Esophagus muscularis mucosa (tissue), 4 donors: ENCODE measurements around the gene SHC2. TPM values are rescaled to one million over a fixed set of nuclear protein-coding genes. Genes with fewer than 3 reads are reported as not detected.
"Not testable (repeated sequence)": the region's sequence is repeated elsewhere in the genome, so short reads cannot be mapped to it uniquely, and the experiment has no call there.

Source experiments
- DNase-seq: peaks from one replicate; pipeline ENCODE4 v3.0.0-alpha.2; 2017; ENCODE audit errors: extremely low spot score
- H3K27ac ChIP-seq, 4 donors: fragments of 200-600 bp; sonication (generic); replicated peaks in 1 of 4; 1 replicate in 3 of 4; 2 replicates in 1 of 4; pipeline ENCODE4 v1.5.1; 2016 to 2019; ENCODE audit warnings: mild to moderate bottlenecking in 1 of 4
- H3K27me3 ChIP-seq, 4 donors: fragments of 200-600 bp; sonication (generic); one replicate each; pipeline versions ENCODE4 v1.5.1 to v1.6.0; 2016 to 2019
- H3K36me3 ChIP-seq, 4 donors: fragments of 200-600 bp; sonication (generic); one replicate each; pipeline ENCODE4 v1.5.1; 2016 to 2019
- H3K4me1 ChIP-seq, 4 donors: fragments of 200-600 bp; sonication (generic); one replicate each; pipeline ENCODE4 v1.5.1; 2016 to 2019
- H3K4me3 ChIP-seq, 4 donors: fragments of 200-600 bp; sonication (generic); 1 replicate in 2 of 4; 2 replicates in 2 of 4; pipeline ENCODE4 v1.5.1; 2016 to 2019; ENCODE audit warnings: mild to moderate bottlenecking in 4 of 4, moderate library complexity in 1 of 4
- H3K9me3 ChIP-seq, 4 donors: fragments of 200-600 bp; sonication (generic); 1 replicate in 3 of 4; 2 replicates in 1 of 4; pipeline ENCODE4 v1.5.1; 2016 to 2019
- EP300 ChIP-seq: sonication (generic); formaldehyde crosslinking; IDR thresholded peaks from one replicate; pipeline ENCODE4 v1.6.1; 2017; ENCODE audit warnings: antibody characterized with exemption
- POLR2A ChIP-seq: fragments of 450-650 bp; IDR thresholded peaks from one replicate; pipeline ENCODE4 v1.6.1; 2017; ENCODE audit warnings: antibody characterized with exemption, moderate library complexity, mild to moderate bottlenecking, low read depth
- POLR2AphosphoS5 ChIP-seq, 2 donors: sonication (generic); formaldehyde crosslinking; IDR thresholded peaks; one replicate each; pipeline ENCODE4 v1.6.1; 2017; ENCODE audit warnings: antibody characterized with exemption in 2 of 2
- WGBS: methylation state at CpG from one replicate; pipeline ENCODE4 v1.1.5; 2018; 5-methylcytosine and 5-hydroxymethylcytosine counted together
- intact Hi-C: fragments of 100-400 bp; cut with DNase I; formaldehyde crosslinking; loops from one replicate; pipeline ENCODE4 v1.15.1; 2023
- total RNA-seq, 4 donors: library from RNA; depleted of rRNA; stranded (reverse); fragments of >200 nt; gene quantifications; one replicate each; pipeline versions ENCODE4 v1.1.0 to v1.2.1, GENCODE V29; 2016
- TF ChIP-seq, protein P1 (sequence below), 3 experiments: fragments of 200-600 bp in 2 of 3; fragments of 450-650 bp in 1 of 3; sonication (generic) in 2 of 3; IDR thresholded peaks; one replicate each; pipeline ENCODE4 v1.5.1; 2017 to 2019; ENCODE audit warnings: antibody characterized with exemption in 3 of 3, mild to moderate bottlenecking in 2 of 3, moderate library complexity in 1 of 3

Gene SHC2
- total RNA-seq, 4 donors from 2014 or later = 11.2 to 35.6 (median 18.7) TPM

DNA sequence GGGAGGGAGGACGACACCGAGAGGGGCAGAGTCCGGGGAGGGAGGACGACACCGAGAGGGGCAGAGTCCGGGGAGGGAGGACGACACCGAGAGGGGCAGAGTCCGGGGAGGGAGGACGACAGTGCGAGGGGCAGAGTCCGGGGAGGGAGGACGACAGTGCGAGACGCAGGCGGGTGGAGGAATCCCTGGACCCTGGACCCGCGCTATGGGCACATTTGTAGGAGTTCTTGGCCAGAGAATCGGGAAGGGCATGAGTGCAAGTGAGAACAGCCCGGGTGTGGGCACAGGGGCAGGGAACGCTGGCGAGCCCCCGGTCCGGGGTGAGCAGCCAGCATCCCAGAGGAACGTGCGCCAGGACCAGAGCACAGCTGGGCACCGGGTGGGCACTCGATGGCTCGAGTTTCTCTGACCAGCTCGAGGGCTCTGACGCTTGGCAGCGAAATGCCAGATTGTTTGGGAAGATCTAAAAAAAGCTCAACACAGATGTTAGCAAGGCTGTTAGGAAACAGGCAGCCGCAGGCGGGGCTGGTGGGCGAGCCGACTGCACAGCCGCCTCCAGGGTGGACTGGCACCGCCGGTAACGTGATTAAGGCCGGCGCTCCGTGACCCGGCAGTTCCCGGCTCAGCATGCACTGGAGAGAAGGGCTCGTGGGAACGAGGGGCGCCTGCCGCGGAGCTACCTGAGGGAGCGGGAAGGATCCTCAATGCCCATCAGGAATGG is 33.9 kb downstream of the SHC2 start:
- H3K9me3 ChIP-seq = no peaks in the 10 kb centered on the region
- TF ChIP-seq POLR2AphosphoS5 (IDR thresholded peaks at IDR 0.05) (no peak), EP300 (no peak), POLR2A (no peak)
- TF ChIP-seq, protein P1, sequence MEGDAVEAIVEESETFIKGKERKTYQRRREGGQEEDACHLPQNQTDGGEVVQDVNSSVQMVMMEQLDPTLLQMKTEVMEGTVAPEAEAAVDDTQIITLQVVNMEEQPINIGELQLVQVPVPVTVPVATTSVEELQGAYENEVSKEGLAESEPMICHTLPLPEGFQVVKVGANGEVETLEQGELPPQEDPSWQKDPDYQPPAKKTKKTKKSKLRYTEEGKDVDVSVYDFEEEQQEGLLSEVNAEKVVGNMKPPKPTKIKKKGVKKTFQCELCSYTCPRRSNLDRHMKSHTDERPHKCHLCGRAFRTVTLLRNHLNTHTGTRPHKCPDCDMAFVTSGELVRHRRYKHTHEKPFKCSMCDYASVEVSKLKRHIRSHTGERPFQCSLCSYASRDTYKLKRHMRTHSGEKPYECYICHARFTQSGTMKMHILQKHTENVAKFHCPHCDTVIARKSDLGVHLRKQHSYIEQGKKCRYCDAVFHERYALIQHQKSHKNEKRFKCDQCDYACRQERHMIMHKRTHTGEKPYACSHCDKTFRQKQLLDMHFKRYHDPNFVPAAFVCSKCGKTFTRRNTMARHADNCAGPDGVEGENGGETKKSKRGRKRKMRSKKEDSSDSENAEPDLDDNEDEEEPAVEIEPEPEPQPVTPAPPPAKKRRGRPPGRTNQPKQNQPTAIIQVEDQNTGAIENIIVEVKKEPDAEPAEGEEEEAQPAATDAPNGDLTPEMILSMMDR (IDR thresholded peaks at IDR 0.05) = no peak
- no peak overlapping the region for H3K27ac ChIP-seq
- no peaks in the 10 kb centered on the region for H3K27me3 ChIP-seq
- 78% methylated on average over 45 of the region's 51 CpGs for WGBS
- no peak for DNase-seq
- H3K36me3 ChIP-seq = peaks cover 7 to 57% (median 27%) of the 10 kb centered on the region in 4 donors
- intact Hi-C loops = no loop called here
- peaks cover 0 to 4% (median 2%) of the 10 kb centered on the region in 4 donors for H3K4me1 ChIP-seq
- no peak overlapping the region for H3K4me3 ChIP-seq

DNA sequence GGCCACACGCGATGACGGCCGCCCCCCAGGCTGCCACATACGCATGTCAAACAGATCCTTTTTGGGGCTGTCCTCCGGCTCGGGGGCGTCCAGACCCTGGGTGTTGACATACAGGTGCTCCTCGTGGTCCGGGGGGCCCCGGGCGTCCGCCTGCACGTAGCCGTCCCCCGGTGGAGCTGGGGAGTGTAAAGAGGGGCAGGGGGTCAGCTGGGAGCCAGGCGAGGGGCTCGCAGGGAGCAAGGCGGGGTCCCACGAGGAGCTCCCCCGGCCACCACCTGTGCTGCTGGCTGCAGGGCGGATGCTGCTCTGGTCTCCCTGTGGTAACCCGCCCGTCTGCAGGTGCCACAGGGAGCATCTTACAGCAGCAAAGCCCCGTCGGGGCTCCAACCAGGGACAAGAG is 35.8 kb downstream of the SHC2 start:
- DNase-seq = no peak
- no peaks in the 10 kb centered on the region for H3K27me3 ChIP-seq
- peaks cover 0 to 4% (median 4%) of the 10 kb centered on the region in 4 donors for H3K4me1 ChIP-seq
- H3K27ac ChIP-seq = no peak overlapping the region
- no peaks in the 10 kb centered on the region for H3K9me3 ChIP-seq
- intact Hi-C loops = no loop called here
- H3K4me3 ChIP-seq = no peak overlapping the region
- TF ChIP-seq, protein P1 (IDR thresholded peaks at IDR 0.05) = no peak
- no peak for TF ChIP-seq EP300
- no peak for TF ChIP-seq POLR2A
- no peak for TF ChIP-seq POLR2AphosphoS5 (IDR thresholded peaks at IDR 0.05)
- peaks cover 8 to 51% (median 21%) of the 10 kb centered on the region in 4 donors for H3K36me3 ChIP-seq
- 91% methylated on average over 6 of the region's 26 CpGs for WGBS

DNA sequence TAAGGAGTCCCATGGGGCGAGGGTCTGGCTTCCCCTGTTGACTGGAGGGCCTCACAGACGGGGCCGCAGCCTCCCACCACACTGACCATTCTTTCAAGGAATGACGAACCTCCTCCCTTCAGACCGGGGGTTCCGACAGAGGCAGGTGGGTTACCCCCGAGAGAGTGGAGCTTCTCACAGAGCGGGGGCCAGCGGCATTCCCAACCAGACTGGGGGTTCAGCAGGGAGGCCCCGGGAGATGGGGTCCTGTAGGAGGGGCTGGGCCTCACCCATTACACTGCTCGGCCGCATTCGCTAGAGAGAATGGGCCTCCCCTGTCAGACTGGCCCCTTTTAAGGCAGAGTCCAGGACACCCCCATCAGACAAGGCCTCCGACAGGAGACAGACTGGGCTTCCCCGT is 36.3 kb downstream of the SHC2 start:
- H3K27me3 ChIP-seq = no peaks in the 10 kb centered on the region
- no peak for DNase-seq
- intact Hi-C loops = no loop called here
- peaks cover 8 to 46% (median 23%) of the 10 kb centered on the region in 4 donors for H3K36me3 ChIP-seq
- H3K4me1 ChIP-seq = peaks cover 0 to 6% (median 4%) of the 10 kb centered on the region in 4 donors
- no peaks in the 10 kb centered on the region for H3K9me3 ChIP-seq
- TF ChIP-seq EP300 (no peak), POLR2AphosphoS5 (IDR thresholded peaks at IDR 0.05) (no peak), POLR2A (no peak)
- TF ChIP-seq, protein P1 (IDR thresholded peaks at IDR 0.05) = no peak
- no peak overlapping the region for H3K4me3 ChIP-seq
- H3K27ac ChIP-seq = no peak overlapping the region
- WGBS = 91% methylated on average over 13 of the region's 15 CpGs

DNA sequence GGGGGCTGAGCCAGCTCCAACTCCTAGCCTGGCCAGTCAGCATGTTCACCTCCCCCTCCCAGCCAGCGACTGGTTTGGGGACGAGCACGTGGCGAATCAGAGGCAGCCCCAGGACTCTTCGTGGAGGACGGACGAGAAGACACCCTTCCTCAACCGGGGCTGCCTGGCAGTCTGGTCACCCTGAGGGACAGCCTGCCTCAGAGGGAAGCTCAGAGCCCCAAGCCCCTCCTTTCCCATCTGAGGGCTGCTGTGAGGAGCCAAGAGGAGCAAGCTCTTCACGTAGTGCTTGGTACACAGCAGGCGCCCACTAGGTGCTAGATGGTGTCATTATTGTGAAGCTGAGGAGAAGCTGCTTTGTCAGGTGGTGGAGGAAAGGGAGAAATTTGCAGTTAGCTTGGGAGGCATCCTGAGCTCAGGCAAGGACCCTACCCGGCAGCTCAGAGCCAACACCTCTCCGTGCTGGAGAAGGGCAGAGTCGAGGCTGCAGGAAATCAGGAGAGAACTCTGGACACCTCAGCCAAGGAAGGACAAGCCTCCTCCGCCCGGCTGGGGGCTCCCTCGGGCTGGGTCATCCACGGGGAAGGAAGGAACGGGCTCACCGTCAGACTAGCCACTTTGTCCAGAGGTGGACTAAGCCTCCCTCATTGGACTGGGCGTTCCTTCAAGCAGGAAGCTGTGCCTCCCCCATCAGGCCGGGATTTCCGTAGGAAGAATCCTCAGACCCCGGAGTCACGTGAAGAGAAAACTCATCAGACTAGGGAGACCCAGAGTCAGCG is 37.0 kb downstream of the SHC2 start:
- H3K9me3 ChIP-seq = no peaks in the 10 kb centered on the region
- H3K36me3 ChIP-seq = peaks cover 8 to 40% (median 24%) of the 10 kb centered on the region in 4 donors
- DNase-seq = no peak
- H3K27me3 ChIP-seq = no peaks in the 10 kb centered on the region
- intact Hi-C loops = no loop called here
- H3K4me1 ChIP-seq = peaks cover 0 to 9% (median 4%) of the 10 kb centered on the region in 4 donors
- no peak overlapping the region for H3K27ac ChIP-seq
- 90% methylated on average over 23 of the region's 25 CpGs for WGBS
- no peak overlapping the region for H3K4me3 ChIP-seq
- TF ChIP-seq POLR2A (no peak), EP300 (no peak), POLR2AphosphoS5 (IDR thresholded peaks at IDR 0.05) (no peak)
- TF ChIP-seq, protein P1 (IDR thresholded peaks at IDR 0.05) = no peak

DNA sequence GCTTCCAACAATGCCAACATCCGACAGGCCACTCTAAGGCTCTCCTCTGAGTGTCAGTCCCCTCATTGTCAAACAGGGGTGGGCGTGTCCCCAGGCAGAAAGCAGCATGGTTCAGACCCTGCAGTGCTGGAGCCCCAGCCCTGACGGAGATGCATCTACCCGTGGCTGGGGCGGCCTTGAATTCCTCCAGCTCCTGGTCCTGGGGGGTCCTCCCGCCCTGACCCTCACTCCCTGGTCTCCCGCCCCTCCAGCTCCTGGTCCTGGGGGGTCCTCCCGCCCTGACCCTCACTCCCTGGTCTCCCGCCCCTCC is 38.0 kb downstream of the SHC2 start:
- H3K27me3 ChIP-seq, intact Hi-C loops, H3K4me1 ChIP-seq, DNase-seq, H3K4me3 ChIP-seq, H3K9me3 ChIP-seq, H3K27ac ChIP-seq: not testable (repeated sequence)
- 87% methylated on average over 6 of the region's 9 CpGs for WGBS
- peaks cover 8 to 35% (median 26%) of the 10 kb centered on the region in 4 donors for H3K36me3 ChIP-seq
